Measurements from ENCODE around the gene HOXB4.
"Not testable (repeated sequence)": the region's sequence is repeated elsewhere in the genome, so short reads cannot be mapped to it uniquely, and the experiment has no call there.

HOXB4 gene

GRCh38 chr17:48543854-48544348, 34.2 kb downstream of the HOXB4 start:
- no peak for DNase-seq

- DNase-seq: peak; percentile 10
These were observed 34.9 kb downstream of the HOXB4 start for GRCh38 chr17:48543107-48543853.

- no peak for DNase-seq
These were observed 35.4 kb downstream of the HOXB4 start for GRCh38 chr17:48542698-48543106.

- no peak for DNase-seq
These were observed 36.0 kb downstream of the HOXB4 start for GRCh38 chr17:48542114-48542656.

GRCh38 chr17:48541577-48542113, 36.5 kb downstream of the HOXB4 start:
- DNase-seq: peak; percentile 70

GRCh38 chr17:48541036-48541576, 37.0 kb downstream of the HOXB4 start:
- no peak for DNase-seq

- no peak for DNase-seq
These were observed 37.9 kb downstream of the HOXB4 start for GRCh38 chr17:48540213-48540612.

GRCh38 chr17:48539177-48539576, 39.0 kb downstream of the HOXB4 start:
- no peak for DNase-seq

GRCh38 chr17:48537316-48537715, 40.8 kb downstream of the HOXB4 start:
- DNase-seq: no peak

GRCh38 chr17:48535793-48536559, 42.2 kb downstream of the HOXB4 start:
- not testable (repeated sequence) for DNase-seq

GRCh38 chr17:48532261-48532660, 45.9 kb downstream of the HOXB4 start:
- no peak for DNase-seq

GRCh38 chr17:48530887-48531272, 47.3 kb downstream of the HOXB4 start, which contains the start of gene HOXB1:
Gene HOXB1 (minus strand): TSS chr17:48531011. CDS start chr17:48530904, 107 bp downstream.
- DNase-seq: no peak

GRCh38 chr17:48530208-48530886, 47.8 kb downstream of the HOXB4 start:
- DNase-seq: no peak

- DNase-seq: no peak
These were observed 48.5 kb downstream of the HOXB4 start for GRCh38 chr17:48529683-48530009.

GRCh38 chr17:48528936-48529682, 49.0 kb downstream of the HOXB4 start:
- DNase-seq: no peak

GRCh38 chr17:48528153-48528935, 49.8 kb downstream of the HOXB4 start:
- DNase-seq: no peak

- no peak for DNase-seq
These were observed 50.6 kb downstream of the HOXB4 start for GRCh38 chr17:48527547-48527932.

- DNase-seq: no peak
These were observed 51.3 kb downstream of the HOXB4 start for GRCh38 chr17:48526608-48527546.
